ENCODE data around the gene TLL1. TPM values are rescaled to one million over a fixed set of nuclear protein-coding genes. Genes with fewer than 3 reads are reported as not detected.

TLL1 gene
- polyA plus RNA-seq, 1 experiment = not detected

GRCh38 chr4:165927366-165927765 lies 54.3 kb downstream of the TLL1 start:
- Histone ChIP-seq H3K27ac (ENCODE audit: low read depth, low read length) (no peak overlapping the region), H3K4me3 (ENCODE audit: low read depth, low read length) (no peak overlapping the region), H3K27me3 (ENCODE audit: control insufficient read depth, insufficient read depth, low read length) (no peaks in the 10 kb centered on the region), H3K9me3 (ENCODE audit: control insufficient read depth, insufficient read depth, low read length) (no peaks in the 10 kb centered on the region; the same call in 1 of the 2 replicates)
- ChIA-PET POLR2A (no interaction called here), CTCF (no interaction called here)
- TF ChIP-seq CTCF (IDR thresholded peaks at IDR 0.05; ENCODE audit: low read depth, low read length) = no peak
- DNase-seq (ENCODE audit: low read depth, low spot score) = no peak

- DNase-seq (ENCODE audit: low read depth, low spot score) = no peak
- no peaks in the 10 kb centered on the region for H3K27me3 ChIP-seq (ENCODE audit: control insufficient read depth, insufficient read depth, low read length)
- ChIA-PET CTCF (no interaction called here), POLR2A (no interaction called here)
- no peak for TF ChIP-seq CTCF (IDR thresholded peaks at IDR 0.05; ENCODE audit: low read depth, low read length)
- no peaks in the 10 kb centered on the region; the same call in 1 of the 2 replicates for H3K9me3 ChIP-seq (ENCODE audit: control insufficient read depth, insufficient read depth, low read length)
- H3K4me3 ChIP-seq (ENCODE audit: low read depth, low read length) = no peak overlapping the region
- H3K27ac ChIP-seq (ENCODE audit: low read depth, low read length) = no peak overlapping the region
These were observed 54.8 kb downstream of the TLL1 start for GRCh38 chr4:165927815-165928214.

- Histone ChIP-seq H3K27me3 (ENCODE audit: control insufficient read depth, insufficient read depth, low read length) (no peaks in the 10 kb centered on the region), H3K27ac (ENCODE audit: low read depth, low read length) (no peak overlapping the region), H3K4me3 (ENCODE audit: low read depth, low read length) (no peak overlapping the region), H3K9me3 (ENCODE audit: control insufficient read depth, insufficient read depth, low read length) (no peaks in the 10 kb centered on the region; the same call in 1 of the 2 replicates)
- CTCF ChIA-PET = no interaction called here
- TF ChIP-seq CTCF (IDR thresholded peaks at IDR 0.05; ENCODE audit: low read depth, low read length) = no peak
- DNase-seq (ENCODE audit: low read depth, low spot score) = no peak
- POLR2A ChIA-PET = no interaction called here
These were observed 55.6 kb downstream of the TLL1 start for GRCh38 chr4:165928601-165929000.

- no peak overlapping the region for H3K27ac ChIP-seq (ENCODE audit: low read depth, low read length)
- ChIA-PET CTCF (no interaction called here), POLR2A (no interaction called here)
- no peak for TF ChIP-seq CTCF (IDR thresholded peaks at IDR 0.05; ENCODE audit: low read depth, low read length)
- no peak overlapping the region for H3K4me3 ChIP-seq (ENCODE audit: low read depth, low read length)
- H3K9me3 ChIP-seq (ENCODE audit: control insufficient read depth, insufficient read depth, low read length) = no peaks in the 10 kb centered on the region
- no peaks in the 10 kb centered on the region for H3K27me3 ChIP-seq (ENCODE audit: control insufficient read depth, insufficient read depth, low read length)
- no peak for DNase-seq (ENCODE audit: low read depth, low spot score)
These were observed 56.6 kb downstream of the TLL1 start for GRCh38 chr4:165929662-165930061.

- Histone ChIP-seq H3K4me3 (ENCODE audit: low read depth, low read length) (no peak overlapping the region), H3K9me3 (ENCODE audit: control insufficient read depth, insufficient read depth, low read length) (no peaks in the 10 kb centered on the region), H3K27ac (ENCODE audit: low read depth, low read length) (no peak overlapping the region), H3K27me3 (ENCODE audit: control insufficient read depth, insufficient read depth, low read length) (no peaks in the 10 kb centered on the region)
- no peak for DNase-seq (ENCODE audit: low read depth, low spot score)
- POLR2A ChIA-PET = no interaction called here
- CTCF ChIA-PET = no interaction called here
- TF ChIP-seq CTCF (IDR thresholded peaks at IDR 0.05; ENCODE audit: low read depth, low read length) = no peak
These were observed 58.7 kb downstream of the TLL1 start for GRCh38 chr4:165931741-165932140.

Measured in AG04450 (cell line).